MCF 10A (cell line): ENCODE data around the gene AVPI1. TPM values are rescaled to one million over a fixed set of nuclear protein-coding genes. Genes with fewer than 3 reads are reported as not detected.

Experiments
- BruUV-seq: library from RNA; stranded (reverse); fragments of 400-500 nt; replicated peaks from 2 replicates; lab custom pipeline; 2021; lab: Mats Ljungman, UMichigan
- CTCF ChIA-PET: fragments of 300-600 bp; sonication (Branson Sonifier 250); formaldehyde crosslinking; extraction: SDS; loops from one replicate; lab custom pipeline; 2021; ENCODE audit warnings: antibody characterized with exemption, inconsistent platforms; lab: Yijun Ruan, JAX
- POLR2A ChIA-PET: fragments of 300-600, 350-650 bp; sonication (Branson Sonifier 250); formaldehyde crosslinking; extraction: SDS; loops from one replicate; lab custom pipeline; 2020; ENCODE audit warnings: antibody characterized with exemption, inconsistent platforms; lab: Yijun Ruan, JAX
- DNase-seq: peaks from one replicate; pipeline ENCODE4 v3.0.0-alpha.2; 2018; ENCODE audit not compliant: unreplicated experiment
- H3K27ac Mint-ChIP-seq: one replicate; pipeline ENCODE4 v1.8.0; 2022; ENCODE audit warnings: mild to moderate bottlenecking, low read depth, mixed read lengths; ENCODE audit not compliant: unreplicated experiment
- H3K27me3 Mint-ChIP-seq: one replicate; pipeline ENCODE4 v1.8.0; 2022; ENCODE audit warnings: mixed read lengths; ENCODE audit not compliant: insufficient read depth, unreplicated experiment
- H3K36me3 Mint-ChIP-seq: one replicate; pipeline ENCODE4 v1.8.0; 2022; ENCODE audit warnings: mild to moderate bottlenecking, moderate library complexity, mixed read lengths; ENCODE audit not compliant: insufficient read depth, unreplicated experiment
- H3K4me1 Mint-ChIP-seq: one replicate; pipeline ENCODE4 v1.8.0; 2022; ENCODE audit warnings: mixed read lengths; ENCODE audit not compliant: insufficient read depth, unreplicated experiment
- H3K4me3 Mint-ChIP-seq: one replicate; pipeline ENCODE4 v1.8.0; 2022; ENCODE audit warnings: mild to moderate bottlenecking, moderate library complexity, mixed read lengths; ENCODE audit not compliant: unreplicated experiment
- H3K9me3 Mint-ChIP-seq: one replicate; pipeline ENCODE4 v1.8.0; 2022; ENCODE audit warnings: mixed read lengths; ENCODE audit not compliant: unreplicated experiment
- intact Hi-C: fragments of 100-400 bp; cut with micrococcal nuclease; formaldehyde crosslinking; loops from 2 replicates; pipeline ENCODE4 v1.14.1; 2022
- total RNA-seq: library from RNA; stranded (reverse); gene quantifications from 2 replicates; pipeline ENCODE4 v1.2.3, GENCODE V29; 2022
- TF ChIP-seq, protein P1 (sequence below): fragments of 200-600 bp; IDR thresholded peaks from one replicate; pipeline ENCODE4 v1.8.0; 2022; ENCODE audit warnings: antibody characterized with exemption, mild to moderate bottlenecking; ENCODE audit not compliant: unreplicated experiment

Gene AVPI1
- total RNA-seq, 1 experiment from 2014 or later, result 305 TPM

DNA sequence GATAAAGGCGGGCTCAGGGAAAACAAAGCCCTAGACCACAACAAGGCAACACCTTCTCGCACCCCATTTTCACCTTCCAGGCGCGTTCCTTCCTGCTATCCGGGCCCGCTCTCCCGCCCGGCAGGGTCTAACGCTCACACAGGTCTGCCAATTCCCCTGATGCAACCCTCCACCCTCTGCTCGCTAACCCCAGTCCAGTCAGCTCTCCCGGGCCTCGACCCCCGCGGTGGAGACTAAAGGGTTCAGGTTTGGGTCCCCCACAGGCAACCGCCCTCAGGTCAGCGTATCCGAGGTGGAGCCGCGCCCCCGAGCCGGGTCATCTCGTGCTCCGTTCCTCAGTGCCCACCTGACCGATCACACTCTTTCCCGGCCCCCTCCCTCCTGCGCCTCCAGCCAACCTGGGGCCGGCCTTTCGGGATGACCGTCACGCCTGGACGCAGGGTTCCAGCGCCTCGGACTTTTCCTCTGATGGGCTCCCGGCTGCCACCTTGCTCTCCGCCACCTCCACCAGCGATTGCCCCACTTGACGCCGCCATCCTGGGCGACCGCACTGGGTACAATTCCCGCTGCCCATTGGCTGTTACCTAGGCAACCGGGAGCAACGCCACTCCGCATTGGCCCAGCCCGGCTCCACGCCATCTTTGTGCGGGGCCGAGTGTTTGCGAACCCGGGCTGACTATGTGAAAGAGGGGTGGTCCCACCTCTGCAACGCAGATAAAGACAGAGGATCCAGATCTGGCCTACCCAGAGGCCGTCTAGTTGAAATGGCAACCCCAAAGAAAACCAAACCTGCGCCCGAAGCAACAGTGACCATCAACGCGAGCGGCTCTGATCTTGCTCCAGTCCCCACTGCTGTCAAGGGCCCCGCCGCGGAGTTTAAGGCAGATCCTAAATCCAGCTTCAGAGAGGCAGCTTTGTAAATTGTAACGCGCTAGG, 53.8 kb downstream of the AVPI1 start, which contains the start of gene MORN4:
Gene MORN4, minus strand, starts transcription at position 552 of the 936 bp plus-strand sequence. CDS start 13,847 bp downstream, outside the sequence.
- Mint-ChIP-seq H3K4me1 (peaks cover under 1% of the 10 kb centered on the region), H3K27ac (peak within 1 kb of the TSS; percentile 93), H3K4me3 (peak within 1 kb of the TSS; percentile 84), H3K27me3 (no peaks in the 10 kb centered on the region), H3K36me3 (no peaks in the 10 kb centered on the region), H3K9me3 (no peaks in the 10 kb centered on the region)
- CTCF ChIA-PET, result interaction anchor here (0.8 kb wide), 1 partner anchor 59 kb away, joined by 3 read pairs; no protein-coding TSS in a partner anchor
- intact Hi-C loops, result no loop called here
- TF ChIP-seq, protein P1, sequence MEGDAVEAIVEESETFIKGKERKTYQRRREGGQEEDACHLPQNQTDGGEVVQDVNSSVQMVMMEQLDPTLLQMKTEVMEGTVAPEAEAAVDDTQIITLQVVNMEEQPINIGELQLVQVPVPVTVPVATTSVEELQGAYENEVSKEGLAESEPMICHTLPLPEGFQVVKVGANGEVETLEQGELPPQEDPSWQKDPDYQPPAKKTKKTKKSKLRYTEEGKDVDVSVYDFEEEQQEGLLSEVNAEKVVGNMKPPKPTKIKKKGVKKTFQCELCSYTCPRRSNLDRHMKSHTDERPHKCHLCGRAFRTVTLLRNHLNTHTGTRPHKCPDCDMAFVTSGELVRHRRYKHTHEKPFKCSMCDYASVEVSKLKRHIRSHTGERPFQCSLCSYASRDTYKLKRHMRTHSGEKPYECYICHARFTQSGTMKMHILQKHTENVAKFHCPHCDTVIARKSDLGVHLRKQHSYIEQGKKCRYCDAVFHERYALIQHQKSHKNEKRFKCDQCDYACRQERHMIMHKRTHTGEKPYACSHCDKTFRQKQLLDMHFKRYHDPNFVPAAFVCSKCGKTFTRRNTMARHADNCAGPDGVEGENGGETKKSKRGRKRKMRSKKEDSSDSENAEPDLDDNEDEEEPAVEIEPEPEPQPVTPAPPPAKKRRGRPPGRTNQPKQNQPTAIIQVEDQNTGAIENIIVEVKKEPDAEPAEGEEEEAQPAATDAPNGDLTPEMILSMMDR, result no peak
- no TSS peak for BruUV-seq
- DNase-seq, result peak; percentile 92
- POLR2A ChIA-PET, result interaction anchor here (0.6 to 1.6 kb wide), 11 partner anchors 11 to 877 kb away, joined by 3 to 8 read pairs (median 3); no protein-coding TSS in a partner anchor

DNA sequence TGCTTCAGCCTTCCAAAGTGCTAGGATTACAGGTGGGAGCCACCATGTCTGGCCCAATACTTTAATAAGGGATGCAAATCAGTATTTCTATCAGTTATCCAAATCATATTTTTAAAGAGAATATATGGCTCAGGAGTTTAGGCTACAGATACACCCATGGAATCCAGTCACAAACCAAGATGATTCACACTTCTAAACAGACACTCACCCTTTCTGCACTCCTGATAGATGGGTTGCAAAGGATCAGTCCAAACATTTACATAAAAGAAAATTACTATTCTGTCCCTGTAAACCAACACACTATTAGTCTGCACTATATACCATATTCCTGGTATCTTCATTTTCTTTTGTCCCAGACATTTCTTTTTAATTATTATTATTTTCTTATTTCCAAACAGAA, 55.9 kb downstream of the AVPI1 start:
- no peaks in the 10 kb centered on the region for H3K36me3 Mint-ChIP-seq
- no peak overlapping the region for H3K27ac Mint-ChIP-seq
- H3K9me3 Mint-ChIP-seq, result no peaks in the 10 kb centered on the region
- TF ChIP-seq, protein P1, result no peak
- DNase-seq, result no peak
- BruUV-seq, result TSS peak; percentile 15
- ChIA-PET CTCF (interaction anchor here (0.7 to 2.3 kb wide), 5 partner anchors 10 to 70 kb away, joined by 3 to 16 read pairs (median 3); no protein-coding TSS in a partner anchor), POLR2A (no interaction called here)
- intact Hi-C loops, result no loop called here
- H3K27me3 Mint-ChIP-seq, result no peaks in the 10 kb centered on the region
- no peak overlapping the region for H3K4me3 Mint-ChIP-seq
- no peaks in the 10 kb centered on the region for H3K4me1 Mint-ChIP-seq

DNA sequence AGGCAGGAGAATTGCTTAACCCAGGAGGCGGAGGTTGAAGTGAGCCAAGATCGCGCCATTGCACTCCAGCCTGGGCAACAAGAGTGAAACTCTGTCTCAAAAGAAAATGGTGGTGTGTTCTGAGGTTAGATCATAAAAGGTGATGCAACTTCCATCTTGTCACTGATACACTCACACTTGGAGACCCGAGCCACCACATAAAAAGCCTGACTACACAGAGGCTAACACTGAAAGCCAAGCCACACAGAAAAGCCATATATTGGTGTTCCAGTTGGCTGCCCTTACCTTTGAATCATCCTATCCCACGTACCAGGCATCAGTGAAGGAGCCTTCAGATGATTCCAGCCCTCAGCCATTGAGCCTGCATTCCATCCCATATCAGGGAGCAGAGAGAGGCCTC, 57.8 kb downstream of the AVPI1 start:
- POLR2A ChIA-PET, result interaction anchor here (1.5 kb wide), 1 partner anchor 11 kb away, joined by 5 read pairs; no protein-coding TSS in a partner anchor
- no peak for DNase-seq
- BruUV-seq, result no TSS peak
- no peaks in the 10 kb centered on the region for H3K36me3 Mint-ChIP-seq
- no peaks in the 10 kb centered on the region for H3K27me3 Mint-ChIP-seq
- H3K4me3 Mint-ChIP-seq, result no peak overlapping the region
- TF ChIP-seq, protein P1, result no peak
- H3K4me1 Mint-ChIP-seq, result no peaks in the 10 kb centered on the region
- intact Hi-C loops, result no loop called here
- CTCF ChIA-PET, result interaction anchor here (1.1 to 1.5 kb wide), 2 partner anchors 50 to 62 kb away, joined by 3 to 4 read pairs; no protein-coding TSS in a partner anchor
- no peaks in the 10 kb centered on the region for H3K9me3 Mint-ChIP-seq
- no peak overlapping the region for H3K27ac Mint-ChIP-seq

DNA sequence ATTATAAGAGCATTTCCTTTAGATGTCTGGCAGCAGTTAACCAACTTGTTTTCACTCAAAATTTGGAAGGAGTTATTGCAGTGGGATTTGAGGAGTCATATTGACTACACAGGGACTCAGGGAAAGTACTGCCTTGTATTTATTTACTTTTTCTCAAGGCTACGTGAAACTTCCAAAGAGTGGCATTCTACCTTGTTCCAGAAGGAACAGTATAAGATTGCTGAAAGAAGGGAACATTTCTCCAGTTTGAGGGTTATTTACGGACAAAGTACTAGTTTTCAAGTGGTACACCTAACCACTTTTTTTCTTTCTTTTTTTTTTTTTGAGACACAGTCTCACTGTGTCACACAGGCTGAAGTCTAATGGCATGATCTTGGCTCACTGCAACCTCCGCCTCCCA, 58.8 kb downstream of the AVPI1 start:
- no peak overlapping the region for H3K27ac Mint-ChIP-seq
- H3K4me1 Mint-ChIP-seq, result no peaks in the 10 kb centered on the region
- POLR2A ChIA-PET, result no interaction called here
- BruUV-seq, result no TSS peak
- H3K4me3 Mint-ChIP-seq, result no peak overlapping the region
- intact Hi-C loops, result no loop called here
- H3K27me3 Mint-ChIP-seq, result no peaks in the 10 kb centered on the region
- CTCF ChIA-PET, result interaction anchor here (0.6 to 1.4 kb wide), 4 partner anchors 10 to 164 kb away, joined by 3 to 4 read pairs (median 3); no protein-coding TSS in a partner anchor
- TF ChIP-seq, protein P1, result no peak
- no peaks in the 10 kb centered on the region for H3K9me3 Mint-ChIP-seq
- DNase-seq, result no peak
- no peaks in the 10 kb centered on the region for H3K36me3 Mint-ChIP-seq
